Tibial nerve (tissue), 4 donors: ENCODE measurements around the gene RAB4A. TPM values are rescaled to one million over a fixed set of nuclear protein-coding genes. Genes with fewer than 3 reads are reported as not detected.

ENCODE experiments used
- DNase-seq, 2 donors: peaks; one replicate each; pipeline ENCODE4 v3.0.0-alpha.2; 2019; ENCODE audit warnings: low spot score in 2 of 2
- H3K27ac ChIP-seq, 4 donors: fragments of 200-600 bp; sonication (generic) in 3 of 4; one replicate each; pipeline ENCODE4 v1.5.1; 2017 to 2019; ENCODE audit warnings: mild to moderate bottlenecking in 1 of 4
- H3K27me3 ChIP-seq, 2 donors: fragments of 200-600 bp; sonication (generic) in 1 of 2; one replicate each; pipeline versions ENCODE4 v1.5.1 to v1.6.0; 2017 to 2019
- H3K36me3 ChIP-seq, 3 donors: fragments of 200-600 bp; sonication (generic); one replicate each; pipeline ENCODE4 v1.5.1; 2018 to 2019
- H3K4me1 ChIP-seq, 4 donors: fragments of 200-600 bp; sonication (generic) in 3 of 4; one replicate each; pipeline ENCODE4 v1.5.1; 2017 to 2019
- H3K4me3 ChIP-seq, 4 donors: fragments of 200-600 bp; sonication (generic) in 3 of 4; one replicate each; pipeline ENCODE4 v1.5.1; 2017 to 2019; ENCODE audit warnings: mild to moderate bottlenecking in 1 of 4, moderate library complexity in 1 of 4
- H3K9me3 ChIP-seq, 4 donors: fragments of 200-600 bp; sonication (generic) in 3 of 4; one replicate each; pipeline ENCODE4 v1.5.1; 2017 to 2019
- EP300 ChIP-seq, 2 donors: sonication (generic); formaldehyde crosslinking; IDR thresholded peaks; one replicate each; pipeline ENCODE4 v1.6.1; 2017; ENCODE audit warnings: antibody characterized with exemption in 2 of 2, mild to moderate bottlenecking in 1 of 2
- POLR2A ChIP-seq, 2 donors: fragments of 450-650 bp; IDR thresholded peaks; one replicate each; pipeline ENCODE4 v1.6.1; 2017; ENCODE audit warnings: antibody characterized with exemption in 2 of 2, mild to moderate bottlenecking in 2 of 2, moderate library complexity in 2 of 2
- WGBS, 2 donors: methylation state at CpG; one replicate each; pipeline ENCODE4 v1.1.5; 2018; 5-methylcytosine and 5-hydroxymethylcytosine counted together
- total RNA-seq, 4 donors: library from RNA; depleted of rRNA; stranded (reverse); fragments of >200 nt; gene quantifications; one replicate each; pipeline ENCODE4 v1.1.0, GENCODE V29; 2016
- TF ChIP-seq, protein P1 (sequence below), 5 experiments: fragments of 200-600 bp in 3 of 5; fragments of 450-650 bp in 2 of 5; sonication (generic) in 3 of 5; IDR thresholded peaks; one replicate each; pipeline ENCODE4 v1.5.1; 2016 to 2019; ENCODE audit warnings: antibody characterized with exemption in 5 of 5, mild to moderate bottlenecking in 3 of 5, moderate library complexity in 2 of 5

The RAB4A gene
- total RNA-seq, 4 donors from 2014 or later: 16.2 to 41.3 (median 31.2) TPM

GRCh38 chr1:229230140-229230892, 40.6 kb upstream of the RAB4A start:
- Histone ChIP-seq H3K36me3 (no peaks in the 10 kb centered on the region), H3K27me3 (no peaks in the 10 kb centered on the region), H3K9me3 (no peaks in the 10 kb centered on the region), H3K4me1 (peaks cover 0 to 64% (median 38%) of the 10 kb centered on the region in 4 donors), H3K27ac (peak overlapping the region; percentile 60 to 90 (median 74)), H3K4me3 (peak overlapping the region in 1 of 4 donors; percentile 3)
- 40 to 46% methylated on average over 14 of the region's 14 CpGs for WGBS, 2 donors
- DNase-seq: no peak
- TF ChIP-seq, protein P1, sequence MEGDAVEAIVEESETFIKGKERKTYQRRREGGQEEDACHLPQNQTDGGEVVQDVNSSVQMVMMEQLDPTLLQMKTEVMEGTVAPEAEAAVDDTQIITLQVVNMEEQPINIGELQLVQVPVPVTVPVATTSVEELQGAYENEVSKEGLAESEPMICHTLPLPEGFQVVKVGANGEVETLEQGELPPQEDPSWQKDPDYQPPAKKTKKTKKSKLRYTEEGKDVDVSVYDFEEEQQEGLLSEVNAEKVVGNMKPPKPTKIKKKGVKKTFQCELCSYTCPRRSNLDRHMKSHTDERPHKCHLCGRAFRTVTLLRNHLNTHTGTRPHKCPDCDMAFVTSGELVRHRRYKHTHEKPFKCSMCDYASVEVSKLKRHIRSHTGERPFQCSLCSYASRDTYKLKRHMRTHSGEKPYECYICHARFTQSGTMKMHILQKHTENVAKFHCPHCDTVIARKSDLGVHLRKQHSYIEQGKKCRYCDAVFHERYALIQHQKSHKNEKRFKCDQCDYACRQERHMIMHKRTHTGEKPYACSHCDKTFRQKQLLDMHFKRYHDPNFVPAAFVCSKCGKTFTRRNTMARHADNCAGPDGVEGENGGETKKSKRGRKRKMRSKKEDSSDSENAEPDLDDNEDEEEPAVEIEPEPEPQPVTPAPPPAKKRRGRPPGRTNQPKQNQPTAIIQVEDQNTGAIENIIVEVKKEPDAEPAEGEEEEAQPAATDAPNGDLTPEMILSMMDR (IDR thresholded peaks at IDR 0.05): no peak
- TF ChIP-seq EP300 (IDR thresholded peaks at IDR 0.05): peak in 1 of 2 donors; percentile 46
- no peak for TF ChIP-seq POLR2A (IDR thresholded peaks at IDR 0.05)

DNA sequence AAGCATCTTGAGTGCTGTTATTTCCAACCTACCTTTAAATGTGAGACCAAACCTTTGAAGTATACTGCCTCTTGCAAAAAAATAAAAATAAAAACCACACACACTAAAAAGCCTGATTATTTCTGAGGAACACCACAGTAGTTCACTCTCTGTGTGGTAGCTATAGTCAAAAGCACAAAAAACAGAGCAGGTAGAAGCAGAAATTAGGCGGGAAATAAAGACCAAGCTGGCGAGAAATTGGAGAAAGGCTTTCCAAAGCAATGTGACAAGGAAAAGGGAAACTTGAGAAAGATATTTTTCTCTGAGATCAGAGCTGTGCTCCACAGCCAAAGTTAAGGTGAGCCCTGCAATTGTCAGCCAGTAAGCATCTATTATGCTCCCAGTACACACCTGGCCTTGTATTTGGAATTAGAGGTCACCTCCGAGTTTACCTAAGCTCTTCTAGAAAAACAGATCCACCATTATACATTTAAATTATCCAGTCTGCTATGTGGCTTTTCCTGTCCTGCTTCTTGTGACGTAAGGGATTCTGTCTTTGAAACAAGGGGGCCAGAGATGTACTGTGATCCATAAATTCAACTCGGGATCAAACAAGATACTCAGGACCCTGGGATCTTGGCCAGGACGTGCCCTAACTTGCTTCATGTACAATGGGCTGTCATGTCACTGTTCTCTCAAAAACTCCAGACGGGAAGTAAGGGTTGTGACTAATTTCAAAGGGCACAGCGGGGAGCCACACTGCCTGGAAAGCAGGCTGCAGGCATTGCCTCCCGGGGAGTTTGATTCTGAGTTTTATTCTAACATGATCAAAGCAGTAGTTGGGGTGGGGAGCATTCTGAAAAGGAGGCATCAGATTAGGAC, 39.8 kb upstream of the RAB4A start:
- DNase-seq: no peak
- WGBS, 2 donors: 54 to 57% methylated on average over 9 of the region's 9 CpGs
- peaks cover 0 to 62% (median 38%) of the 10 kb centered on the region in 4 donors for H3K4me1 ChIP-seq

GRCh38 chr1:229231754-229232119, 39.2 kb upstream of the RAB4A start:
- H3K27ac ChIP-seq: peak overlapping the region; percentile 60 to 90 (median 74)

More for the DNA sequence above, 39.8 kb upstream of the RAB4A start:
- H3K36me3 ChIP-seq: no peaks in the 10 kb centered on the region
- H3K4me3 ChIP-seq: no peak overlapping the region
- TF ChIP-seq POLR2A (IDR thresholded peaks at IDR 0.05) (no peak), EP300 (IDR thresholded peaks at IDR 0.05) (no peak)
- TF ChIP-seq, protein P1 (IDR thresholded peaks at IDR 0.05): no peak
- no peaks in the 10 kb centered on the region for H3K27me3 ChIP-seq
- H3K9me3 ChIP-seq: no peaks in the 10 kb centered on the region
- peak overlapping the region; percentile 60 to 90 (median 74) for H3K27ac ChIP-seq

DNA sequence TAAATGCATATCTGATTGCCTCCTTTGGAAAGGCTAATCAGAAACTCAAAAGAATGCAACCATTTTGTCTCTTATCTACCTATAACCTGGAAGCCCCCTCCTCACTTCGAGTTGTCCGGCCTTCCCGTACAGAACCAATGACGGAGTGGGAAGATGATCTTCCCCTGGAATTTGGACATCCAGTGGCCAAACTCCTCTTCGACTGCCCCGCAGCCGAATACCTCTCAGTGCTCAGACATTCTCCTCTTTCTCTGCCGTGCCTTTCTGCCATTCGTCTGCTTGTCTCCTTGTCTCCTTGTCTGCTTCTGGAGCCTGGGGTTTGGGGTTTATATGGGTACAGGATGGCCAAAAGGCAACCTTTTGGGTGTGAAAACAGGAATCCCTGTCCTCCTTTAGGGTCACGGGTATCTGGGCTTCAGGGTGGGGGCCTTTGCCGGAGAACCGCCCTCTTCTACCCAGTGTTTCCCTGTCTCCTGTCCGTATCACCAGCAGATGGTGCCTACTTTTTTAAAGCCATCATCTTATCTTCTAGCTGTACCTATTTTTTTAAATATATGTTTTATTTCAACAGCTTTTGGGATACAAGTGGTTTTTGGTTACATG, 35.9 kb upstream of the RAB4A start:
- peaks cover 0 to 36% (median 23%) of the 10 kb centered on the region in 4 donors for H3K4me1 ChIP-seq
- 93% methylated on average over 13 of the region's 13 CpGs for whole genome bisulfite sequencing, 2 donors
- no peak overlapping the region for H3K27ac ChIP-seq
- no peaks in the 10 kb centered on the region for H3K9me3 ChIP-seq
- DNase-seq: no peak
- TF ChIP-seq POLR2A (IDR thresholded peaks at IDR 0.05) (no peak), EP300 (IDR thresholded peaks at IDR 0.05) (no peak)
- TF ChIP-seq, protein P1 (IDR thresholded peaks at IDR 0.05): no peak
- no peaks in the 10 kb centered on the region for H3K27me3 ChIP-seq
- no peak overlapping the region for H3K4me3 ChIP-seq
- no peaks in the 10 kb centered on the region for H3K36me3 ChIP-seq

More at GRCh38 chr1:229231754-229232119, 39.2 kb upstream of the RAB4A start:
- Histone ChIP-seq H3K9me3 (no peaks in the 10 kb centered on the region), H3K4me1 (peaks cover 0 to 61% (median 38%) of the 10 kb centered on the region in 4 donors), H3K36me3 (no peaks in the 10 kb centered on the region), H3K27me3 (no peaks in the 10 kb centered on the region), H3K4me3 (no peak overlapping the region)
- TF ChIP-seq, protein P1 (IDR thresholded peaks at IDR 0.05): peak in 3 of 5 experiments; percentile 6 to 36 (median 31)
- no peak for TF ChIP-seq EP300 (IDR thresholded peaks at IDR 0.05)
- no peak for TF ChIP-seq POLR2A (IDR thresholded peaks at IDR 0.05)
- DNase-seq: no peak
- 80% methylated on average over 3 of the region's 3 CpGs for WGBS, 2 donors
